ENCODE measurements around the gene UBAP2. TPM values are rescaled to one million over a fixed set of nuclear protein-coding genes. Genes with fewer than 3 reads are reported as not detected.

The UBAP2 gene
- total RNA-seq, 3 donors from 2014 or later: 21.8 to 32.1 (median 29.8) TPM

DNA sequence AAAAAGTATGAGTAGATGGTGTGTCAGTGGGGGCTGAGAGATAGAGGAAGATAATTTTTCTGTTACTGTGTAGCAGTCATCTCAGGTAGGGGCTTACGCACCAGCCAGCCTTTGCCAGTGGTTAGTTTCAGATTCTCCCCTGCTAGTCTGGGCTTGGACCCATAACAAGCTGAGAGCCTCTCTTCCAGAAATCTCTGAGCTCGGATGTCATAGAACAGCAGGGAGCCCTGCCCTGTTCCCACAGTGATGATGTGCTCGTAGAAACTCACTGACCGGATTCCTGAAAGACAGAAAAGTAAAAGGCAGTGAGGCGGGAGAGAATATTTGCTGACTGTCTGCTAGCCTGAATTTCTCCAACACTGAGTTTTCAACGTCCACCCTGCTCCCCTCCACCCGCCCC lies 40.6 kb upstream of the UBAP2 start:
- Histone ChIP-seq H3K4me3 (no peak overlapping the region), H3K9me3 (no peaks in the 10 kb centered on the region), H3K4me1 (no peaks in the 10 kb centered on the region), H3K27me3 (no peaks in the 10 kb centered on the region), H3K27ac (no peak overlapping the region), H3K36me3 (no peaks in the 10 kb centered on the region)
- DNase-seq (ENCODE audit: low spot score in 2 of 2): no peak
- no peak for TF ChIP-seq POLR2A (IDR thresholded peaks at IDR 0.05)
- TF ChIP-seq POLR2AphosphoS5 (IDR thresholded peaks at IDR 0.05): no peak
- TF ChIP-seq, protein P1, sequence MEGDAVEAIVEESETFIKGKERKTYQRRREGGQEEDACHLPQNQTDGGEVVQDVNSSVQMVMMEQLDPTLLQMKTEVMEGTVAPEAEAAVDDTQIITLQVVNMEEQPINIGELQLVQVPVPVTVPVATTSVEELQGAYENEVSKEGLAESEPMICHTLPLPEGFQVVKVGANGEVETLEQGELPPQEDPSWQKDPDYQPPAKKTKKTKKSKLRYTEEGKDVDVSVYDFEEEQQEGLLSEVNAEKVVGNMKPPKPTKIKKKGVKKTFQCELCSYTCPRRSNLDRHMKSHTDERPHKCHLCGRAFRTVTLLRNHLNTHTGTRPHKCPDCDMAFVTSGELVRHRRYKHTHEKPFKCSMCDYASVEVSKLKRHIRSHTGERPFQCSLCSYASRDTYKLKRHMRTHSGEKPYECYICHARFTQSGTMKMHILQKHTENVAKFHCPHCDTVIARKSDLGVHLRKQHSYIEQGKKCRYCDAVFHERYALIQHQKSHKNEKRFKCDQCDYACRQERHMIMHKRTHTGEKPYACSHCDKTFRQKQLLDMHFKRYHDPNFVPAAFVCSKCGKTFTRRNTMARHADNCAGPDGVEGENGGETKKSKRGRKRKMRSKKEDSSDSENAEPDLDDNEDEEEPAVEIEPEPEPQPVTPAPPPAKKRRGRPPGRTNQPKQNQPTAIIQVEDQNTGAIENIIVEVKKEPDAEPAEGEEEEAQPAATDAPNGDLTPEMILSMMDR (IDR thresholded peaks at IDR 0.05): no peak
- intact Hi-C loops (cut with DNase I; ENCODE audit: low total_unique reads): no loop called here

DNA sequence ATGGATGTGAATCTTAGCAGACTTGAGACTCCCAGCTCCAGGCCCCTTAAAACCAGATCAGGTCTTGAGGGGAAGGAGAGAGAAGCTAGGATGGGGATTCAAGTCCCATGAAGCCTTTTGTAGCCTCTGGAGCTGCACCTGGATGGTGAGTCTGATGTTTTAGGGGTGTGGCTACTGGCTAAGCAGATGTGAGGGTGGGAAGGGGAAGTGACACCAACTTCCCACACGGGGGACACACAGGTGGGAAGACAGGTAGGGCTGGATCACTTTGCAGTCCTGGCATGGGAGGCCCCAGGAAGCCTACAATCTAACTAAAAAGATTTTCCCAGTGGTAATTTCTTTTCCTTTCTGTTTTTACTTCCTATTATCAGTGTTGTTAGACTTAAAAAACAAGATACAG lies 38.7 kb upstream of the UBAP2 start:
- intact Hi-C loops (cut with DNase I; ENCODE audit: low total_unique reads): no loop called here
- H3K36me3 ChIP-seq: no peaks in the 10 kb centered on the region
- no peak overlapping the region for H3K4me3 ChIP-seq
- TF ChIP-seq POLR2A (IDR thresholded peaks at IDR 0.05) (no peak), POLR2AphosphoS5 (IDR thresholded peaks at IDR 0.05) (no peak)
- TF ChIP-seq, protein P1 (IDR thresholded peaks at IDR 0.05): no peak
- no peaks in the 10 kb centered on the region for H3K4me1 ChIP-seq
- H3K27me3 ChIP-seq: no peaks in the 10 kb centered on the region
- no peaks in the 10 kb centered on the region for H3K9me3 ChIP-seq
- peak overlapping the region; percentile 21 to 29 for H3K27ac ChIP-seq
- no peak for DNase-seq (ENCODE audit: low spot score in 2 of 2)

DNA sequence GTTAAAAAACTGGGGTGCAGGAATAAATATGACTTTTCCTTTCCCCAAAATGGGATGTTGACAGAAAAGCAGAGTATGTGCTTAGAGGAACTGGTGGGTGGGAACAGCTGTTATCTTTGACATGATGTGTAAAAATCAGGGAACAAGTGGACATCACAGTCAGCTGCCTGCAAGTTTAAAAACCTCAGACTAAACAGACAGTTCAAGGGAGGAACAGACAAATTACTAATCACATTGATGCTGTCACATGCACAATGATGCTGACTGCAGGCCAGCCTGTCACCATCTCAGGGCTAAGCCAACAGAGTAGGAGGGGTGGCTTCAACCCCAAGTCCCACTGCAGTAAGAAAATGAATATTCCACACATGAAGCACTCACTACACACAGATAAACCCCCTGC lies 38.2 kb upstream of the UBAP2 start:
- Histone ChIP-seq H3K27me3 (no peaks in the 10 kb centered on the region), H3K36me3 (no peaks in the 10 kb centered on the region), H3K27ac (peak overlapping the region; percentile 21 to 72), H3K9me3 (no peaks in the 10 kb centered on the region), H3K4me3 (no peak overlapping the region), H3K4me1 (no peaks in the 10 kb centered on the region)
- intact Hi-C loops (cut with DNase I; ENCODE audit: low total_unique reads): no loop called here
- no peak for TF ChIP-seq POLR2A (IDR thresholded peaks at IDR 0.05)
- TF ChIP-seq, protein P1 (IDR thresholded peaks at IDR 0.05): no peak
- TF ChIP-seq POLR2AphosphoS5 (IDR thresholded peaks at IDR 0.05): no peak
- no peak for DNase-seq (ENCODE audit: low spot score in 2 of 2)

DNA sequence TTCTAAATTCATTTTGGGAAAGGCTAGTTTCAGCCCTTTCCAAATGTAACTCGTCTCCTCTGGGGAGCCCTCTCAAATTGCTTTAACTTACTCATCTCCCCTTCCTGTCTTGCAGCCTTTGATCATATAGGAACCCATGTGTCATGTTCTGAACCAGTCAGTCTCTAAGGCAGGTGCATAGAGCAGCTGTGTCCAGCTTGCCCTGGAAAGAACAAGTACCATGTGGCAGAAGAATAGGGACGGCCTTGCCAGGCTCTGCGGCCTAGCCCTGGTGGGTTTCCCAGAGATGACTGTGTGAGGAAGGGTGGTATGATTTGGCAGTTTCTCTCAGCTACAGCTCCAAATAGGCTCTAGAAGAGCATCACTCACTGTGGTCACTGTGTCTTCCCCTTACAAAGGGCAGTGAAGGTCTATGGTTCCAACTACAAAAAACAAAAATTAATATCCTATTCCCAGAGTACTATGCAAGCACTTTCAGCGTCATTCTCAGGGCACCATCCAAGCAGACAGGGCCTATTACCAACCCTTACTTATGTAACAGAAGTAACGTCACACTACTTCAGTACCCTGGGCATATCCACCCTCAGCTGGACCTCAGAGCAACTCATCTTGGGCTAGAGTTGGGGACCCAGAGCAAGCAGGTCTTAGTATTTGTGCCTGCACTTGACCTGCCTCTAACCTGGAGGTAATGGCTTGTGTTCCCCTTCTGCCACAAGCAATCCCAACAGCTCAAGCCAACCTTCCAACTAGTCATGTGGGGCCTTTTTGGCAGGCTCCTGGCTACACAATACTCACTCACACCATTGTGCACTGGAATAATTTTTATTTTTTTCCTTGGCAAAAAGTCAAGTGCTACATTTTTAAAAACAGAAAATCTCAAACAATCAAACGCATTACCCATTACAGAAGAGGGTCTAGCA lies 37.2 kb upstream of the UBAP2 start:
- intact Hi-C loops (cut with DNase I; ENCODE audit: low total_unique reads): no loop called here
- H3K27me3 ChIP-seq: no peaks in the 10 kb centered on the region
- no peaks in the 10 kb centered on the region for H3K9me3 ChIP-seq
- TF ChIP-seq, protein P1 (IDR thresholded peaks at IDR 0.05): no peak
- TF ChIP-seq POLR2AphosphoS5 (IDR thresholded peaks at IDR 0.05): no peak
- TF ChIP-seq POLR2A (IDR thresholded peaks at IDR 0.05): no peak
- no peak for DNase-seq (ENCODE audit: low spot score in 2 of 2)
- no peak overlapping the region for H3K4me3 ChIP-seq
- peak overlapping the region; percentile 72 to 74 for H3K27ac ChIP-seq
- H3K4me1 ChIP-seq: no peaks in the 10 kb centered on the region
- H3K36me3 ChIP-seq: no peaks in the 10 kb centered on the region

DNA sequence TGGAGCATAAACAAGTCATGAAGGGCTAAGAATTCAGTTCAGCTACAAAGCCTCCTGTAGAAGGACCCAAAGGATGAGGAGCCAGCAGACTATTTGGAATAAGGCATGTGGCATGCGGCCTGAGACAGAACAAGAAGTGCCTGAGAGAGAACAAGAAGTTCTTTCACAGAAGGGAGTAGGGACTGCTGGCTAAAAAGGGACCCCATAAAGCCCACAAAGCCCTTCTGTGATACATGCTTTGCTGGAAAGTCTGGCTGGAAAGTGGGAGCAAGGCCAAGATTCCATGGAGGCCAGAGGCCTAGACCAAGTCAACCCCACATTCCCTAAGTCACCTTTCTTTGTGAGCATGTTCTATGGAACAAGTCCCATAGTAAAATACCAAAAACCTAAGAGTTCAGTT lies 35.9 kb upstream of the UBAP2 start:
- no peak overlapping the region for H3K4me3 ChIP-seq
- no peaks in the 10 kb centered on the region for H3K4me1 ChIP-seq
- no peaks in the 10 kb centered on the region for H3K9me3 ChIP-seq
- H3K27ac ChIP-seq: peak overlapping the region; percentile 72 to 74
- peak in 1 of 2 donors; percentile 73 for DNase-seq (ENCODE audit: low spot score in 2 of 2)
- no peaks in the 10 kb centered on the region for H3K27me3 ChIP-seq
- intact Hi-C loops (cut with DNase I; ENCODE audit: low total_unique reads): no loop called here
- TF ChIP-seq POLR2AphosphoS5 (IDR thresholded peaks at IDR 0.05) (peak in 1 of 3 donors; percentile 39), POLR2A (IDR thresholded peaks at IDR 0.05) (no peak)
- TF ChIP-seq, protein P1 (IDR thresholded peaks at IDR 0.05): no peak
- no peaks in the 10 kb centered on the region for H3K36me3 ChIP-seq

All from breast epithelium (tissue), 4 donors.